ENCODE results near the gene SELENOK.
A peak's percentile ranks its signal among the peaks of the same experiment; 100 is the strongest.
"Not testable (repeated sequence)": the region's sequence is repeated elsewhere in the genome, so short reads cannot be mapped to it uniquely, and the experiment has no call there.

The SELENOK gene

GRCh38 chr3:53891497-53892285 is at the start of gene SELENOK:
SELENOK (minus strand) TSS chr3:53891859.
- DNase-seq, result peak; percentile 95

- DNase-seq, result no peak
Observed at GRCh38 chr3:53941184-53941583, 49.5 kb upstream of the SELENOK start.

GRCh38 chr3:53940623-53941022 is 49.0 kb upstream of the SELENOK start:
- no peak for DNase-seq

- DNase-seq, result no peak
Observed at GRCh38 chr3:53939813-53940212, 48.2 kb upstream of the SELENOK start.

- DNase-seq, result no peak
Observed at GRCh38 chr3:53939086-53939582, 47.5 kb upstream of the SELENOK start.

GRCh38 chr3:53938645-53939044 is 47.0 kb upstream of the SELENOK start:
- DNase-seq, result peak; percentile 42

GRCh38 chr3:53936347-53936746 is 44.7 kb upstream of the SELENOK start:
- no peak for DNase-seq

GRCh38 chr3:53935283-53935901 is 43.7 kb upstream of the SELENOK start:
- DNase-seq, result no peak

- DNase-seq, result not testable (repeated sequence)
Observed at GRCh38 chr3:53927208-53927872, 35.7 kb upstream of the SELENOK start.

GRCh38 chr3:53921296-53921695 is 29.6 kb upstream of the SELENOK start:
- DNase-seq, result no peak

- DNase-seq, result no peak
Observed at GRCh38 chr3:53919741-53920140, 28.1 kb upstream of the SELENOK start.

GRCh38 chr3:53913401-53913800 is 21.7 kb upstream of the SELENOK start:
- no peak for DNase-seq

GRCh38 chr3:53902711-53903110 is 11.1 kb upstream of the SELENOK start:
- DNase-seq, result no peak

- no peak for DNase-seq
Observed at GRCh38 chr3:53902067-53902466, 10.4 kb upstream of the SELENOK start.

GRCh38 chr3:53900666-53901331 is 9.1 kb upstream of the SELENOK start:
- DNase-seq, result no peak

GRCh38 chr3:53899750-53900149 is 8.1 kb upstream of the SELENOK start:
- no peak for DNase-seq

GRCh38 chr3:53892286-53892637 is 603 bp upstream of the SELENOK start:
- DNase-seq, result no peak

GRCh38 chr3:53890726-53891475 is 758 bp downstream of the SELENOK start:
- peak; percentile 56 for DNase-seq

GRCh38 chr3:53888232-53888631 is 3.4 kb downstream of the SELENOK start:
- no peak for DNase-seq

- DNase-seq, result no peak
Observed at GRCh38 chr3:53887446-53887845, 4.2 kb downstream of the SELENOK start.

GRCh38 chr3:53885239-53885638 is 6.4 kb downstream of the SELENOK start:
- DNase-seq, result no peak

- DNase-seq, result no peak
Observed at GRCh38 chr3:53884623-53885022, 7.0 kb downstream of the SELENOK start.

GRCh38 chr3:53883008-53883407 is 8.7 kb downstream of the SELENOK start:
- DNase-seq, result no peak
